IMR-90 (cell line): ENCODE data around the gene PILRB. TPM values are rescaled to one million over a fixed set of nuclear protein-coding genes. Genes with fewer than 3 reads are reported as not detected.

ENCODE experiments used
- ATAC-seq: fragments of 200-7000 bp; cut with Tn5 transposase; 2 replicates; pipeline ENCODE4 v1.9.1; 2020; ENCODE audit warnings: low read depth, mild to moderate bottlenecking, moderate library complexity
- BruUV-seq: library from RNA; stranded (reverse); fragments of 400-500 nt; replicated peaks from 2 replicates; lab custom pipeline; 2021; lab: Mats Ljungman, UMichigan
- CTCF ChIA-PET: fragments of 300-600 bp; formaldehyde crosslinking; extraction: SDS; loops from one replicate; lab custom pipeline; 2021; ENCODE audit warnings: antibody characterized with exemption; lab: Yijun Ruan, JAX
- POLR2A ChIA-PET: fragments of 300-600 bp; sonication (Branson Sonifier 250); formaldehyde crosslinking; loops from one replicate; lab custom pipeline; 2022; ENCODE audit warnings: antibody characterized with exemption; ENCODE audit not compliant: unreplicated experiment; lab: Charles Lee
- DNase-seq: peaks from one replicate; pipeline ENCODE4 v3.0.0; 2013
- H2AFZ ChIP-seq: replicated peaks from 2 replicates; pipeline ENCODE3; 2013; ENCODE audit warnings: low read length, mild to moderate bottlenecking; ENCODE audit not compliant: poor library complexity
- H2AK5ac ChIP-seq: 2 replicates; pipeline ENCODE4 v1.6.1; 2013; ENCODE audit warnings: low read depth, low read length, inconsistent platforms
- H2AK9ac ChIP-seq: replicated peaks from 2 replicates; pipeline ENCODE3; 2013; ENCODE audit warnings: mild to moderate bottlenecking, low read depth, low read length, moderate library complexity; ENCODE audit not compliant: poor library complexity
- H2BK120ac ChIP-seq: 2 replicates; pipeline ENCODE4 v1.6.1; 2013; ENCODE audit warnings: low read depth, low read length, inconsistent platforms
- H2BK15ac ChIP-seq: 3 replicates; pipeline ENCODE4 v1.6.1; 2013; ENCODE audit warnings: low read depth, low read length, inconsistent platforms
- H2BK20ac ChIP-seq: 2 replicates; pipeline ENCODE4 v1.6.1; 2013; ENCODE audit warnings: low read depth, mild to moderate bottlenecking, inconsistent platforms, low read length, moderate library complexity
- H2BK5ac ChIP-seq: 2 replicates; pipeline ENCODE4 v1.6.1; 2013; ENCODE audit warnings: mild to moderate bottlenecking, low read depth, low read length, inconsistent platforms; ENCODE audit not compliant: poor library complexity, severe bottlenecking
- H3K14ac ChIP-seq: replicated peaks from 2 replicates; pipeline ENCODE4 v1.6.1; 2013; ENCODE audit warnings: low read depth, low read length, inconsistent platforms
- H3K18ac ChIP-seq: 2 replicates; pipeline ENCODE4 v1.6.1; 2013; ENCODE audit warnings: low read depth, low read length, control low read depth
- H3K23ac ChIP-seq: 2 replicates; pipeline ENCODE4 v1.6.1; 2013; ENCODE audit warnings: low read depth, low read length, inconsistent platforms
- H3K27ac ChIP-seq: 2 replicates; pipeline ENCODE4 v1.5.1; 2013; ENCODE audit warnings: mild to moderate bottlenecking, control low read depth, low read length; ENCODE audit not compliant: insufficient read depth
- H3K27me3 ChIP-seq: 2 replicates; pipeline ENCODE4 v1.6.1; 2013; ENCODE audit warnings: low read length; ENCODE audit not compliant: control insufficient read depth, insufficient read depth
- H3K36me3 ChIP-seq: 2 replicates; pipeline ENCODE4 v1.6.1; 2013; ENCODE audit warnings: low read length, mixed read lengths; ENCODE audit not compliant: control insufficient read depth, insufficient read depth
- H3K4ac ChIP-seq: 2 replicates; pipeline ENCODE4 v1.6.1; 2013; ENCODE audit warnings: low read depth, low read length, inconsistent platforms
- H3K4me1 ChIP-seq: 2 replicates; pipeline ENCODE4 v1.6.1; 2013; ENCODE audit warnings: low read length, mixed read lengths; ENCODE audit not compliant: control insufficient read depth, insufficient read depth
- H3K4me2 ChIP-seq: 2 replicates; pipeline ENCODE4 v1.6.1; 2013; ENCODE audit warnings: low read depth, mild to moderate bottlenecking, control low read depth, low read length, moderate library complexity
- H3K4me3 ChIP-seq: 2 replicates; pipeline ENCODE4 v1.5.1; 2013; ENCODE audit warnings: low read depth, mild to moderate bottlenecking, control low read depth, low read length, moderate library complexity; ENCODE audit not compliant: insufficient read depth
- H3K56ac ChIP-seq: 2 replicates; pipeline ENCODE4 v1.6.1; 2013; ENCODE audit warnings: low read length, inconsistent platforms; ENCODE audit not compliant: insufficient read depth; ENCODE audit errors: extremely low read depth
- H3K79me1 ChIP-seq, 2 experiments: 2 replicates each; pipeline ENCODE4 v1.6.1; 2013; ENCODE audit warnings: low read length in 2 of 2, inconsistent platforms in 1 of 2, low read depth in 1 of 2
- H3K9ac ChIP-seq: 2 replicates; pipeline ENCODE4 v1.6.1; 2013; ENCODE audit warnings: low read depth, low read length, control low read depth
- H3K9me1 ChIP-seq: 2 replicates; pipeline ENCODE4 v1.6.1; 2013; ENCODE audit warnings: low read length, inconsistent platforms; ENCODE audit not compliant: insufficient read depth
- H3K9me3 ChIP-seq: 2 replicates; pipeline ENCODE4 v1.6.1; 2013; ENCODE audit warnings: low read length; ENCODE audit not compliant: control insufficient read depth, insufficient read depth
- H4K20me1 ChIP-seq: 2 replicates; pipeline ENCODE4 v1.6.1; 2013; ENCODE audit warnings: low read length, inconsistent platforms; ENCODE audit not compliant: insufficient read depth
- H4K5ac ChIP-seq: 2 replicates; pipeline ENCODE4 v1.6.1; 2013; ENCODE audit warnings: mild to moderate bottlenecking, low read depth, low read length, control low read depth
- H4K8ac ChIP-seq, 2 experiments: 2 replicates each; pipeline ENCODE4 v1.6.1; 2013; ENCODE audit warnings: low read depth in 2 of 2, low read length in 2 of 2, control low read depth in 1 of 2, inconsistent platforms in 1 of 2
- H4K91ac ChIP-seq: 2 replicates; pipeline ENCODE4 v1.6.1; 2013; ENCODE audit warnings: low read depth, low read length, inconsistent platforms; ENCODE audit not compliant: insufficient read depth
- CHD1 ChIP-seq: IDR thresholded peaks from 2 replicates; pipeline ENCODE4 v1.6.1; 2012; ENCODE audit warnings: low read depth, low read length, improper control_type of control experiment
- SMC3 ChIP-seq: fragments of 150-350 bp; IDR thresholded peaks from 2 replicates; pipeline ENCODE4 v1.6.1; 2016; ENCODE audit warnings: low read depth, mild to moderate bottlenecking, antibody characterized with exemption, low read length, moderate library complexity
- WGBS, 2 experiments: methylation state at CpG; one replicate each; pipeline versions ENCODE4 v1.1.5 to v1.1.7; 2013; ENCODE audit warnings: missing lambda C conversion rate in 2 of 2; ENCODE audit not compliant: insufficient read length in 1 of 2; ENCODE audit errors: extremely low coverage in 2 of 2; 5-methylcytosine and 5-hydroxymethylcytosine counted together
- dilution Hi-C: fragments of 300-500 bp; cut with HindIII; formaldehyde crosslinking; loops from one replicate; pipeline ENCODE4 v1.14.3; 2018; ENCODE audit warnings: low sequenced_read_pairs; ENCODE audit not compliant: unreplicated experiment
- in situ Hi-C: fragments of 300-500 bp; cut with MboI; formaldehyde crosslinking; loops from 3 replicates; pipeline ENCODE4 v1.14.3; 2019; ENCODE audit warnings: low sequenced_read_pairs, inconsistent platforms, mixed read lengths
- intact Hi-C: fragments of 100-400 bp; cut with micrococcal nuclease; formaldehyde crosslinking; loops from 2 replicates; pipeline ENCODE4 v1.10.0; 2022
- polyA plus RNA-seq, 3 experiments: library from polyadenylated mRNA; depleted of rRNA; stranded (reverse); fragments of >200 nt; gene quantifications; 2 replicates each; pipeline ENCODE4 v1.2.3, GENCODE V29; 2012; ENCODE audit warnings: low replicate concordance in 1 of 3
- total RNA-seq: library from RNA; depleted of rRNA; stranded (reverse); fragments of >200 nt; gene quantifications from 2 replicates; pipeline ENCODE4 v1.2.3, GENCODE V29; 2012
- TF ChIP-seq, protein P1 (sequence below): fragments of 150-350 bp; IDR thresholded peaks from 2 replicates; pipeline ENCODE4 v1.6.1; 2016; ENCODE audit warnings: low read depth, mild to moderate bottlenecking, low read length, moderate library complexity, borderline replicate concordance
- TF ChIP-seq, protein P2 (sequence below): conservative IDR thresholded peaks from 2 replicates; pipeline ENCODE4 v1.5.1; 2012; ENCODE audit warnings: mild to moderate bottlenecking, low read depth, low read length, improper control_type of control experiment

The PILRB gene
- total and polyA plus RNA-seq, 2 of the 4 experiments (the other 2 are of a cell fraction) = 3.4 to 22.2 TPM

DNA sequence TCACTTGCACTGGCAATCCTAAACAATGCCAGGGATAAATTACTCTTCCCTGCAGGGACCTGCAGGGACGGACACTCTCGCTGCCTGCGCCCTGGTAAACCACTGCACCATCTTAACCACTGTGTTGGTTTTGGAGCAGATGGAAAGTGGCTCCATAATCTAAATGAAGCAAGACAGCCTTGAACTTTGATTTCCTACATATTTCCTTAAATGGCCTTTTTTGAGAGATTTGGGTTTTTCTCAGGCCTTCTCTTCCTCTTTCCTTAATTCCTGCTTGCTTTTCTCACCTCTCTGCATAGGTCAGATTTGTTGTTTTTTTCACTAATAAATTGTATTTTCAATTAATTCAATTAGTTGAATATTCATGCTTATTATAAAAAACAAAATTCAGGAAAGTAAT, 18.1 kb downstream of the PILRB start:
- ATAC-seq (no peak), DNase-seq (no peak)
- Histone ChIP-seq H3K9me3 (no peaks in the 10 kb centered on the region), H3K4ac (no peak overlapping the region), H2AK9ac (no peak overlapping the region), H3K4me3 (no peak overlapping the region), H4K91ac (no peak overlapping the region), H3K14ac (no peak overlapping the region), H3K9me1 (0 out of 2 replicates have a peak, but pooled peaks cover 3% of the 10 kb centered on the region), H2AFZ (no peak overlapping the region), H2BK120ac (no peak overlapping the region), H2BK15ac (no peak overlapping the region), H3K9ac (no peak overlapping the region), H3K56ac (no peak overlapping the region), H3K27ac (no peak overlapping the region), H4K8ac (no peak overlapping the region), H2BK5ac (no peak overlapping the region), H2BK20ac (no peak overlapping the region), H4K5ac (no peak overlapping the region), H3K36me3 (no peaks in the 10 kb centered on the region), H3K23ac (no peak overlapping the region), H2AK5ac (no peak overlapping the region), H3K4me2 (no peak overlapping the region), H4K20me1 (no peaks in the 10 kb centered on the region), H3K4me1 (peaks cover 8% of the 10 kb centered on the region), H3K27me3 (no peaks in the 10 kb centered on the region), H3K18ac (no peak overlapping the region), H3K79me1 (no peaks in the 10 kb centered on the region)
- in situ Hi-C loops = no loop called here
- ChIA-PET POLR2A (no interaction called here), CTCF (interaction anchor here (0.7 kb wide), 1 partner anchor 43 kb away, joined by 5 read pairs; no protein-coding TSS in a partner anchor)
- WGBS, 2 experiments = no CpG with 5 or more reads among the region's 3 CpGs
- TF ChIP-seq, protein P1, sequence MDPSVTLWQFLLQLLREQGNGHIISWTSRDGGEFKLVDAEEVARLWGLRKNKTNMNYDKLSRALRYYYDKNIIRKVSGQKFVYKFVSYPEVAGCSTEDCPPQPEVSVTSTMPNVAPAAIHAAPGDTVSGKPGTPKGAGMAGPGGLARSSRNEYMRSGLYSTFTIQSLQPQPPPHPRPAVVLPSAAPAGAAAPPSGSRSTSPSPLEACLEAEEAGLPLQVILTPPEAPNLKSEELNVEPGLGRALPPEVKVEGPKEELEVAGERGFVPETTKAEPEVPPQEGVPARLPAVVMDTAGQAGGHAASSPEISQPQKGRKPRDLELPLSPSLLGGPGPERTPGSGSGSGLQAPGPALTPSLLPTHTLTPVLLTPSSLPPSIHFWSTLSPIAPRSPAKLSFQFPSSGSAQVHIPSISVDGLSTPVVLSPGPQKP = no peak
- TF ChIP-seq, protein P2, sequence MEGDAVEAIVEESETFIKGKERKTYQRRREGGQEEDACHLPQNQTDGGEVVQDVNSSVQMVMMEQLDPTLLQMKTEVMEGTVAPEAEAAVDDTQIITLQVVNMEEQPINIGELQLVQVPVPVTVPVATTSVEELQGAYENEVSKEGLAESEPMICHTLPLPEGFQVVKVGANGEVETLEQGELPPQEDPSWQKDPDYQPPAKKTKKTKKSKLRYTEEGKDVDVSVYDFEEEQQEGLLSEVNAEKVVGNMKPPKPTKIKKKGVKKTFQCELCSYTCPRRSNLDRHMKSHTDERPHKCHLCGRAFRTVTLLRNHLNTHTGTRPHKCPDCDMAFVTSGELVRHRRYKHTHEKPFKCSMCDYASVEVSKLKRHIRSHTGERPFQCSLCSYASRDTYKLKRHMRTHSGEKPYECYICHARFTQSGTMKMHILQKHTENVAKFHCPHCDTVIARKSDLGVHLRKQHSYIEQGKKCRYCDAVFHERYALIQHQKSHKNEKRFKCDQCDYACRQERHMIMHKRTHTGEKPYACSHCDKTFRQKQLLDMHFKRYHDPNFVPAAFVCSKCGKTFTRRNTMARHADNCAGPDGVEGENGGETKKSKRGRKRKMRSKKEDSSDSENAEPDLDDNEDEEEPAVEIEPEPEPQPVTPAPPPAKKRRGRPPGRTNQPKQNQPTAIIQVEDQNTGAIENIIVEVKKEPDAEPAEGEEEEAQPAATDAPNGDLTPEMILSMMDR = no peak
- no peak for TF ChIP-seq CHD1
- no peak for TF ChIP-seq SMC3
- BruUV-seq = no TSS peak
- intact Hi-C loops = no loop called here
- dilution Hi-C loops = no loop called here
